Suprapubic skin (tissue), 4 donors: ENCODE measurements around the gene HOXB4. TPM values are rescaled to one million over a fixed set of nuclear protein-coding genes. Genes with fewer than 3 reads are reported as not detected.

Source experiments
- DNase-seq, 2 donors: peaks; one replicate each; pipeline ENCODE4 v3.0.0-alpha.2; 2019; ENCODE audit warnings: low spot score in 2 of 2
- H3K27ac ChIP-seq: fragments of 200-600 bp; sonication (generic); one replicate; pipeline ENCODE4 v1.5.1; 2019
- H3K27me3 ChIP-seq: fragments of 200-600 bp; sonication (generic); one replicate; pipeline ENCODE4 v1.5.1; 2019
- H3K36me3 ChIP-seq: fragments of 200-600 bp; sonication (generic); one replicate; pipeline ENCODE4 v1.5.1; 2019
- H3K4me1 ChIP-seq: fragments of 200-600 bp; sonication (generic); one replicate; pipeline ENCODE4 v1.5.1; 2019
- H3K4me3 ChIP-seq: fragments of 200-600 bp; sonication (generic); one replicate; pipeline ENCODE4 v1.5.1; 2019; ENCODE audit warnings: mild to moderate bottlenecking
- H3K9me3 ChIP-seq: fragments of 200-600 bp; sonication (generic); one replicate; pipeline ENCODE4 v1.5.1; 2019
- CTCF ChIP-seq, 2 donors: fragments of 200-600 bp in 1 of 2; fragments of 450-650 bp in 1 of 2; sonication (generic) in 1 of 2; IDR thresholded peaks; one replicate each; pipeline ENCODE4 v1.5.1; 2016 to 2019; ENCODE audit warnings: antibody characterized with exemption in 2 of 2, mild to moderate bottlenecking in 1 of 2, moderate library complexity in 1 of 2
- EP300 ChIP-seq: sonication (generic); formaldehyde crosslinking; IDR thresholded peaks from one replicate; pipeline ENCODE4 v1.6.1; 2017; ENCODE audit warnings: antibody characterized with exemption
- POLR2A ChIP-seq, 2 donors: fragments of 450-650 bp; IDR thresholded peaks; one replicate each; pipeline ENCODE4 v1.6.1; 2017; ENCODE audit warnings: antibody characterized with exemption in 2 of 2, mild to moderate bottlenecking in 2 of 2, moderate library complexity in 2 of 2
- POLR2AphosphoS5 ChIP-seq, 3 donors: sonication (generic); formaldehyde crosslinking; IDR thresholded peaks; one replicate each; pipeline ENCODE4 v1.6.1; 2017; ENCODE audit warnings: antibody characterized with exemption in 3 of 3
- WGBS: methylation state at CpG from one replicate; pipeline ENCODE4 v1.1.5; 2018; 5-methylcytosine and 5-hydroxymethylcytosine counted together
- total RNA-seq, 4 donors: library from RNA; depleted of rRNA; stranded (reverse); fragments of >200 nt; gene quantifications; one replicate each; pipeline ENCODE4 v1.1.0, GENCODE V29; 2016

The HOXB4 gene
- total RNA-seq, 4 donors from 2014 or later, result 0.42 to 3.5 (median 1.0) TPM

- no peak for DNase-seq
- Histone ChIP-seq H3K27ac (no peak overlapping the region), H3K4me3 (no peak overlapping the region), H3K9me3 (no peaks in the 10 kb centered on the region), H3K4me1 (peaks cover 53% of the 10 kb centered on the region), H3K36me3 (no peaks in the 10 kb centered on the region), H3K27me3 (peaks cover 100% of the 10 kb centered on the region)
- 51% methylated on average over 15 of the region's 15 CpGs for WGBS
- TF ChIP-seq CTCF (IDR thresholded peaks at IDR 0.05), result no peak
- TF ChIP-seq EP300, result no peak
These were observed 38.7 kb upstream of the HOXB4 start for GRCh38 chr17:48616717-48617470.

DNA sequence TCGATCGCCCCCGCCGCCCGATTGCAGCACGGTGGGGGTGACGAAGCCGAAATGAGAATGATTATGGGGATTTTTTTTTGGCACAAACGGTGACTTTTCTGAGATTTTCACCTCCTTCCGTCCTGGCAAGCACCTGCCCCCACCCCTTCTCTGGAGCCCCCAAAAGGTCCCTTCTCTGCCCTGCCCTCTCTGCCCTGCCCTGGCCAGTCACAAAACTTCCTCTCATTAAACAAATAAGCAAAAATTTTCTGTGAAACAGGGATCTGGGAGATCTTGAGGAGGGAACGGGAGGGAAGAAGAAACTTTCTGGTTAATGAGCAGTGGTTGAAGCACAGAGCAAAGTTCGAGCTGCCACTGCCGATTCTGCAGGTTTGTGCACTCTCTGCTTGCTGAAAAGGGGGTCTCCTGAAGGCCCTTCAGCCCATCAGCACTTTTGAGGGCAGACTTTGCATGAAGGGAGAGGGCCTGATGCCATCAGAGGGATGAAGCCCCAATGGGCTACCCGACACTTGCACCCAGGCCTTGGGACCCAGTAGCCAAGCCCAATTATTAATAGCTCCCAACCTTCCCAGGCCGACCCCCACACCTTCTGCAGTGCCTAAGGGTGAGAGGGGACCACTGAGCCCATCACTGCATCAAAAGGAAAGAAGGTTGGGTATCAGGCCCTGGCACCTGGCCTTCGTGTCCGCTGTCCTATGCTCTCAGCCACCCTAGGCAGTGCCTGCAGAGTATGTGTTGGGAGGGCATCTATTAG, 38.0 kb upstream of the HOXB4 start:
- TF ChIP-seq CTCF (IDR thresholded peaks at IDR 0.05) (no peak), POLR2A (IDR thresholded peaks at IDR 0.05) (no peak), POLR2AphosphoS5 (IDR thresholded peaks at IDR 0.05) (no peak), EP300 (no peak)
- Histone ChIP-seq H3K9me3 (no peaks in the 10 kb centered on the region), H3K27me3 (peaks cover 99% of the 10 kb centered on the region), H3K4me1 (peaks cover 60% of the 10 kb centered on the region), H3K27ac (no peak overlapping the region), H3K4me3 (no peak overlapping the region), H3K36me3 (no peaks in the 10 kb centered on the region)
- DNase-seq, result no peak
- WGBS, result 57% methylated on average over 16 of the region's 17 CpGs

- WGBS, result 34% methylated on average over 41 of the region's 41 CpGs
- Histone ChIP-seq H3K36me3 (no peaks in the 10 kb centered on the region), H3K9me3 (no peaks in the 10 kb centered on the region), H3K27ac (no peak within 1 kb of the TSS), H3K27me3 (peaks cover 91% of the 10 kb centered on the region), H3K4me1 (peaks cover 68% of the 10 kb centered on the region), H3K4me3 (peak within 1 kb of the TSS; percentile 88)
- TF ChIP-seq CTCF (IDR thresholded peaks at IDR 0.05), result no peak
- no peak for TF ChIP-seq POLR2AphosphoS5 (IDR thresholded peaks at IDR 0.05)
- no peak for TF ChIP-seq EP300
- no peak for TF ChIP-seq POLR2A (IDR thresholded peaks at IDR 0.05)
- DNase-seq, result no peak
These were observed 37.2 kb upstream of the HOXB4 start, which contains the start of gene HOXB8 for GRCh38 chr17:48615047-48615962. TSS of gene HOXB8 (minus strand) at chr17:48615292. CDS start at chr17:48614704, 588 bp downstream.

- H3K9me3 ChIP-seq, result no peaks in the 10 kb centered on the region
- peak overlapping the region; percentile 88 for H3K4me3 ChIP-seq
- WGBS, result 12% methylated on average over 37 of the region's 55 CpGs
- peaks cover 74% of the 10 kb centered on the region for H3K4me1 ChIP-seq
- H3K36me3 ChIP-seq, result no peaks in the 10 kb centered on the region
- peak overlapping the region; percentile 78 for H3K27ac ChIP-seq
- DNase-seq, result no peak
- peaks cover 79% of the 10 kb centered on the region for H3K27me3 ChIP-seq
- no peak for TF ChIP-seq EP300
- TF ChIP-seq CTCF (IDR thresholded peaks at IDR 0.05), result no peak
- TF ChIP-seq POLR2A (IDR thresholded peaks at IDR 0.05), result no peak
- no peak for TF ChIP-seq POLR2AphosphoS5 (IDR thresholded peaks at IDR 0.05)
These were observed 35.9 kb upstream of the HOXB4 start for GRCh38 chr17:48613862-48614694.
